Thyroid gland (tissue), 4 donors: Measurements from ENCODE around the gene TUBA3E.
"Not testable (repeated sequence)": the region's sequence is repeated elsewhere in the genome, so short reads cannot be mapped to it uniquely, and the experiment has no call there.

Experiments
- POLR2A ChIP-seq, 2 donors: fragments of 450-650 bp; IDR thresholded peaks; one replicate each; pipeline ENCODE4 v1.6.1; 2017; ENCODE audit warnings: antibody characterized with exemption in 2 of 2, mild to moderate bottlenecking in 2 of 2, moderate library complexity in 1 of 2
- TF ChIP-seq, protein P1 (sequence below), 6 experiments: fragments of 200-600 bp in 3 of 6; fragments of 450-650 bp in 3 of 6; sonication (generic) in 3 of 6; IDR thresholded peaks; one replicate each; pipeline ENCODE4 v1.5.1; 2016 to 2019; ENCODE audit warnings: antibody characterized with exemption in 6 of 6, mild to moderate bottlenecking in 2 of 6, inconsistent platforms in 1 of 6, moderate library complexity in 1 of 6

DNA sequence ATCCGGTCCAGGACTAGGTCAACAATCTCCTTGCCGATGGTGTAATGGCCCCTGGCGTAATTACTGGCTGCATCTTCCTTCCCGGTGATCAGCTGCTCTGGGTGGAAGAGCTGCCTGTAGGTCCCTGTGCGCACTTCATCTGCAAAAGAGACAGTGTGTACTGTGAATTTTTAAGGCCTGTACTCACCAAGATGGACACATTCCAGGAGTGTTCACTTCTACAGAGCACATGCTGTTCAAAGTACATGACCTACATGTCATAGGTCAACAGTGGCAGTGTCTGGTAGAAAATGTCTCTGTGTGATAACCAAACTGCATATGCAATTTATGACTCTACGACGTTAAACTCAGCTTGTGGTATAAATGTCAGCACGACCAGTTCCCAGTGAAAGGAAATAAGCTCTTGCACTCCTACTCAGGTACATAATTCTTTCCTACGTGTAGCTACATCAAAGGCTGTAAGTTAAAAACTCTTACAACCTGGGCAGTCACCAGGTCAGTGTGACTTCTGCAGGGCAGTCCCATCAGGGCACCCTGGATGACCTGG lies 3.1 kb downstream of the TUBA3E start:
- TF ChIP-seq, protein P1, sequence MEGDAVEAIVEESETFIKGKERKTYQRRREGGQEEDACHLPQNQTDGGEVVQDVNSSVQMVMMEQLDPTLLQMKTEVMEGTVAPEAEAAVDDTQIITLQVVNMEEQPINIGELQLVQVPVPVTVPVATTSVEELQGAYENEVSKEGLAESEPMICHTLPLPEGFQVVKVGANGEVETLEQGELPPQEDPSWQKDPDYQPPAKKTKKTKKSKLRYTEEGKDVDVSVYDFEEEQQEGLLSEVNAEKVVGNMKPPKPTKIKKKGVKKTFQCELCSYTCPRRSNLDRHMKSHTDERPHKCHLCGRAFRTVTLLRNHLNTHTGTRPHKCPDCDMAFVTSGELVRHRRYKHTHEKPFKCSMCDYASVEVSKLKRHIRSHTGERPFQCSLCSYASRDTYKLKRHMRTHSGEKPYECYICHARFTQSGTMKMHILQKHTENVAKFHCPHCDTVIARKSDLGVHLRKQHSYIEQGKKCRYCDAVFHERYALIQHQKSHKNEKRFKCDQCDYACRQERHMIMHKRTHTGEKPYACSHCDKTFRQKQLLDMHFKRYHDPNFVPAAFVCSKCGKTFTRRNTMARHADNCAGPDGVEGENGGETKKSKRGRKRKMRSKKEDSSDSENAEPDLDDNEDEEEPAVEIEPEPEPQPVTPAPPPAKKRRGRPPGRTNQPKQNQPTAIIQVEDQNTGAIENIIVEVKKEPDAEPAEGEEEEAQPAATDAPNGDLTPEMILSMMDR (IDR thresholded peaks at IDR 0.05): not testable (repeated sequence)
- TF ChIP-seq POLR2A (IDR thresholded peaks at IDR 0.05): not testable (repeated sequence)
